Keratinocyte (primary cell): ENCODE results near the gene ATP5F1B. TPM values are rescaled to one million over a fixed set of nuclear protein-coding genes. Genes with fewer than 3 reads are reported as not detected.
A peak's percentile ranks its signal among the peaks of the same experiment; 100 is the strongest.

Source experiments
- DNase-seq: peaks from one replicate; pipeline ENCODE4 v3.0.0-alpha.2; 2011; ENCODE audit warnings: low read depth, missing footprints, low spot score
- FAIRE-seq: peaks from 2 replicates; lab custom pipeline; 2011; peaks lifted over from hg19 to GRCh38; lab: Jason Lieb, UNC
- H2AFZ ChIP-seq: 2 replicates; pipeline ENCODE4 v1.6.0; 2012; ENCODE audit warnings: low read length, control low read depth, inconsistent platforms; ENCODE audit not compliant: control insufficient read depth
- H3K27ac ChIP-seq: 2 replicates; pipeline ENCODE4 v1.5.1; 2011; ENCODE audit warnings: low read length; ENCODE audit not compliant: control insufficient read depth, insufficient read depth
- H3K27me3 ChIP-seq: 3 replicates; pipeline ENCODE4 v1.6.0; 2011; ENCODE audit warnings: low read length; ENCODE audit not compliant: control insufficient read depth, insufficient read depth; ENCODE audit errors: extremely low read depth
- H3K36me3 ChIP-seq, 2 experiments: 2 replicates in 1 of 2; 3 replicates in 1 of 2; pipeline ENCODE4 v1.5.1; 2011; ENCODE audit warnings: low read length in 2 of 2, mild to moderate bottlenecking in 1 of 2; ENCODE audit not compliant: control insufficient read depth in 2 of 2, insufficient read depth in 2 of 2; ENCODE audit errors: extremely low read depth in 1 of 2
- H3K4me1 ChIP-seq: 3 replicates; pipeline ENCODE4 v1.5.1; 2011; ENCODE audit warnings: low read length; ENCODE audit not compliant: control insufficient read depth, insufficient read depth; ENCODE audit errors: extremely low read depth
- H3K4me2 ChIP-seq: 3 replicates; pipeline ENCODE4 v1.6.0; 2011; ENCODE audit warnings: low read depth, low read length; ENCODE audit not compliant: control insufficient read depth, insufficient read depth; ENCODE audit errors: extremely low read depth
- H3K4me3 ChIP-seq, 3 experiments: fragments of 200-600 bp in 1 of 3; sonication (generic) in 1 of 3; 2 replicates in 2 of 3; 3 replicates in 1 of 3; pipeline ENCODE4 v1.5.1; 2011 to 2016; ENCODE audit warnings: low read length in 3 of 3, mild to moderate bottlenecking in 3 of 3, control low read depth in 2 of 3, inconsistent platforms in 1 of 3, low read depth in 1 of 3, mixed read lengths in 1 of 3, mixed run types in 1 of 3, moderate library complexity in 1 of 3; ENCODE audit not compliant: control insufficient read depth in 2 of 3, insufficient read depth in 2 of 3; ENCODE audit errors: extremely low read depth in 1 of 3
- H3K79me2 ChIP-seq: 2 replicates; pipeline ENCODE4 v1.6.0; 2012; ENCODE audit warnings: low read length; ENCODE audit not compliant: control insufficient read depth, insufficient read depth
- H3K9ac ChIP-seq: 3 replicates; pipeline ENCODE4 v1.6.0; 2011; ENCODE audit warnings: low read length; ENCODE audit not compliant: control insufficient read depth, insufficient read depth; ENCODE audit errors: extremely low read depth
- H3K9me1 ChIP-seq: 3 replicates; pipeline ENCODE4 v1.6.0; 2011; ENCODE audit warnings: low read length; ENCODE audit not compliant: control insufficient read depth, insufficient read depth; ENCODE audit errors: extremely low read depth
- H3K9me3 ChIP-seq: 2 replicates; pipeline ENCODE4 v1.5.1; 2012; ENCODE audit warnings: low read depth, low read length; ENCODE audit not compliant: control insufficient read depth
- H4K20me1 ChIP-seq: 3 replicates; pipeline ENCODE4 v1.6.0; 2011; ENCODE audit warnings: low read length; ENCODE audit not compliant: control insufficient read depth, insufficient read depth; ENCODE audit errors: extremely low read depth
- EZH2 ChIP-seq: IDR thresholded peaks from one replicate; pipeline ENCODE4 v1.6.1; 2012; ENCODE audit warnings: inconsistent platforms, mild to moderate bottlenecking, low read length, moderate library complexity
- dilution Hi-C: fragments of 300-500 bp; cut with MboI; formaldehyde crosslinking; loops from one replicate; pipeline ENCODE4 v1.7.0; 2020; ENCODE audit warnings: low sequenced_read_pairs; ENCODE audit not compliant: extremely low pct_ligation_motif_present
- polyA plus RNA-seq, 5 experiments: library from polyadenylated mRNA; depleted of rRNA in 3 of 5; stranded (reverse) in 3 of 5; stranded (forward) in 1 of 5; unstranded in 1 of 5; fragments of >200 nt; gene quantifications; 1 replicate in 1 of 5; 2 replicates in 3 of 5; 3 replicates in 1 of 5; pipeline versions ENCODE4 v1.2.1 to v1.2.3, GENCODE V29; 2011 to 2012; ENCODE audit warnings: missing spikeins in 2 of 5, low read depth in 1 of 5, low replicate concordance in 1 of 5
- TF ChIP-seq, protein P1 (sequence below), 3 experiments: IDR thresholded peaks in 1 of 3; conservative IDR thresholded peaks in 1 of 3; optimal IDR thresholded peaks in 1 of 3; 2 replicates in 2 of 3; 3 replicates in 1 of 3; pipeline versions ENCODE3 to v1.5.1; 2011; ENCODE audit warnings: low read length in 3 of 3, mild to moderate bottlenecking in 3 of 3, moderate library complexity in 2 of 3, control low read depth in 1 of 3, inconsistent platforms in 1 of 3; ENCODE audit not compliant: insufficient read depth in 2 of 3; ENCODE audit errors: extremely low read depth in 1 of 3

ATP5F1B gene
- polyA plus RNA-seq, 1 donor (not counting 4 experiments of a cell fraction or from before 2014, with no cell fraction given): 1,488 TPM

DNA sequence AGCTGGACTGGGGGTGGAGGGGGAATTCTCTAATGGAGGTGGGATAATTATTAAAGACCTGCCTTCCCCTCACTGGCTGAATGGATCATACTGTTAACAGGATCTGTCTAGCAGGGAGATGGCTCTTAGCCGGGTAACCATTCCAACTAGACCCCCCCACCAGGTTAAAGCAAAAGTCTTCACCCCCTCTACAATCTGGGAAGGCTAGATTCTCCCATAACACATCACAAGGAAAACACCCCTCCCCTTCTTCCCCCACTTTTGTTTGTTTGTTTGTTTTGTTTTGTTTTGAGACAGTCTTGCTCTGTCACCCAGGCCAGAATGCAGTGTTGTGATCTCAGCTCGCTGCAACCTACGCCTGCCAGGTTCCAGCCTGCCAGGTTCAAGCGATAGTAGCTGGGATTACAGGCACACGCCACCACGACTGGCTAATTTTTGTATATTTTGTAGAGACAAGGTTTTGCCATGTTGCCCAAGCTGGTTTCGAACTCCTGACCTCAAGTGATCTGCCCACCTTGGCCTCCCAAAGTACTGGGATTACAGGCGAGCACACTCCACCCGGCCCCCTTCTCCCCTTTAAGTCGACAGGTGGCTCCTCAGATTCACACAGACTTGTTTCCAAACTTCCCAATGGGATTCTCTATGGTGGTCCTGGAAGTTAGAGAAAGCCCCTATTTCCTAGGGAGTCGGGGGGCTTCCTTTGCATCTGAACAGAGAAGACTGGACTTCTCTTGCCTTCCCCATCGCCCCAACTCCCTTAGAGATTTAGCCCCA lies 12.1 kb downstream of the ATP5F1B start:
- dilution Hi-C loops: no loop called here
- H3K4me3 ChIP-seq: peak overlapping the region; percentile 58 to 95 (median 94)
- DNase-seq: no peak
- H4K20me1 ChIP-seq: peaks cover 1% of the 10 kb centered on the region
- TF ChIP-seq EZH2: no peak
- TF ChIP-seq, protein P1, sequence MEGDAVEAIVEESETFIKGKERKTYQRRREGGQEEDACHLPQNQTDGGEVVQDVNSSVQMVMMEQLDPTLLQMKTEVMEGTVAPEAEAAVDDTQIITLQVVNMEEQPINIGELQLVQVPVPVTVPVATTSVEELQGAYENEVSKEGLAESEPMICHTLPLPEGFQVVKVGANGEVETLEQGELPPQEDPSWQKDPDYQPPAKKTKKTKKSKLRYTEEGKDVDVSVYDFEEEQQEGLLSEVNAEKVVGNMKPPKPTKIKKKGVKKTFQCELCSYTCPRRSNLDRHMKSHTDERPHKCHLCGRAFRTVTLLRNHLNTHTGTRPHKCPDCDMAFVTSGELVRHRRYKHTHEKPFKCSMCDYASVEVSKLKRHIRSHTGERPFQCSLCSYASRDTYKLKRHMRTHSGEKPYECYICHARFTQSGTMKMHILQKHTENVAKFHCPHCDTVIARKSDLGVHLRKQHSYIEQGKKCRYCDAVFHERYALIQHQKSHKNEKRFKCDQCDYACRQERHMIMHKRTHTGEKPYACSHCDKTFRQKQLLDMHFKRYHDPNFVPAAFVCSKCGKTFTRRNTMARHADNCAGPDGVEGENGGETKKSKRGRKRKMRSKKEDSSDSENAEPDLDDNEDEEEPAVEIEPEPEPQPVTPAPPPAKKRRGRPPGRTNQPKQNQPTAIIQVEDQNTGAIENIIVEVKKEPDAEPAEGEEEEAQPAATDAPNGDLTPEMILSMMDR (optimal IDR thresholded peaks at IDR 0.05 in 1 of 3, IDR thresholded peaks at IDR 0.05 in 1 of 3, conservative IDR thresholded peaks at IDR 0.05 in 1 of 3; ENCODE audit: extremely low read depth in 1 of 3, insufficient read depth in 2 of 3, low read length in 3 of 3): no peak
- peaks cover 55% of the 10 kb centered on the region for H3K4me1 ChIP-seq
- peak overlapping the region; percentile 100 for H3K4me2 ChIP-seq
- no peaks in the 10 kb centered on the region for H3K9me3 ChIP-seq
- peaks cover 4 to 12% of the 10 kb centered on the region in 2 experiments for H3K36me3 ChIP-seq
- peaks cover 66% of the 10 kb centered on the region for H3K79me2 ChIP-seq
- no peak overlapping the region for H2AFZ ChIP-seq
- peak overlapping the region; percentile 90 for H3K9ac ChIP-seq
- peak overlapping the region; percentile 93 for H3K27ac ChIP-seq
- H3K27me3 ChIP-seq: no peaks in the 10 kb centered on the region
- H3K9me1 ChIP-seq: peaks cover 4% of the 10 kb centered on the region
- no peak for FAIRE-seq

DNA sequence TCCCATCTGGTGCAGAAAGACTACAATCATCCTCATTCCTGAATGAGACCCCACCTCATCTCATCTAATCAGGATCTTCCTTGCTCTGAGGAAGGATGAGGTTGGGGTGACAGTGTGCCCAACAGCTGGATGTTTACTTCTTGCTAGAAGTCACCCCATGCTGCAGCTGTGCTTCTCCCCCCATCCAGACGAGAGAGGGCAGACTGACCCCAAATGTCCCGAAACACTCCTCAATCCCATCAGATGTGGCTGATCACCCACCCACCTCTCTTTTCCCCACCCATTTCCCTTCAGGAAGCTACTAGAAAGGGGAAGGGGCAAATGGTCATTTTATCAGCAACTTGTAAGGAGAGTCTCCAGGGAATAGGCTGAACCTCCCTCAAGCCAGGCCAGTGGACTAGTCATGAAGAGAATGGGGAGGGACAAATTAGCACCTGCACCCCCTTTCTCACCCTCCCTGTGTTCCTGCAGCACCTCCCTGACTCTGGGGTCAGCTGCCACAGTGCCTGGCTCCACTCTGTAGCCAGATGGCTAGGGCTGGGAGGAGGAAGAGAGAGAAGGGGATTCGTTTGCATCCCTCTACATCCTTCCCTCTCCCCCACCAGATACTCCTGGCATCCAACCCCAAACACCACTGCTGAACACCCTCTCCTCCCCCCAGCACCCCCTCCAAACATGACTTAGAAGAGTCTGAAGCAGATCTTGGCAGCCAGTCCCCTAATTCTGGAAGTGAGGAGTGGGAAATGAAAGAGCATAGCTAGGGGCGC lies 12.9 kb downstream of the ATP5F1B start:
- Histone ChIP-seq H3K79me2 (peaks cover 74% of the 10 kb centered on the region), H3K27ac (peak overlapping the region; percentile 17), H3K4me3 (peak overlapping the region; percentile 58 to 95 (median 94)), H3K9me1 (peaks cover 4% of the 10 kb centered on the region), H3K9ac (peak overlapping the region; percentile 35), H3K9me3 (no peaks in the 10 kb centered on the region), H4K20me1 (peaks cover 6% of the 10 kb centered on the region), H3K27me3 (no peaks in the 10 kb centered on the region), H3K4me2 (peak overlapping the region; percentile 100), H3K4me1 (peaks cover 61% of the 10 kb centered on the region), H3K36me3 (peaks cover 1 to 4% of the 10 kb centered on the region in 2 experiments), H2AFZ (no peak overlapping the region)
- FAIRE-seq (no peak), DNase-seq (no peak)
- TF ChIP-seq EZH2: no peak
- TF ChIP-seq, protein P1 (optimal IDR thresholded peaks at IDR 0.05 in 1 of 3, IDR thresholded peaks at IDR 0.05 in 1 of 3, conservative IDR thresholded peaks at IDR 0.05 in 1 of 3; ENCODE audit: extremely low read depth in 1 of 3, insufficient read depth in 2 of 3, low read length in 3 of 3): no peak
- dilution Hi-C loops: no loop called here
